Upper lobe of left lung (tissue), 4 donors: ENCODE data around the gene RPS23.

Experiments
- EP300 ChIP-seq, 4 donors: sonication (generic); formaldehyde crosslinking; IDR thresholded peaks; one replicate each; pipeline ENCODE4 v1.5.1; 2017; ENCODE audit warnings: antibody characterized with exemption in 4 of 4, control low read depth in 2 of 4
- TF ChIP-seq, protein P1 (sequence below), 6 experiments: fragments of 450-650 bp in 4 of 6; fragments of 200-600 bp in 2 of 6; sonication (generic) in 2 of 6; IDR thresholded peaks; one replicate each; pipeline ENCODE4 v1.5.1; 2016 to 2019; ENCODE audit warnings: antibody characterized with exemption in 6 of 6

DNA sequence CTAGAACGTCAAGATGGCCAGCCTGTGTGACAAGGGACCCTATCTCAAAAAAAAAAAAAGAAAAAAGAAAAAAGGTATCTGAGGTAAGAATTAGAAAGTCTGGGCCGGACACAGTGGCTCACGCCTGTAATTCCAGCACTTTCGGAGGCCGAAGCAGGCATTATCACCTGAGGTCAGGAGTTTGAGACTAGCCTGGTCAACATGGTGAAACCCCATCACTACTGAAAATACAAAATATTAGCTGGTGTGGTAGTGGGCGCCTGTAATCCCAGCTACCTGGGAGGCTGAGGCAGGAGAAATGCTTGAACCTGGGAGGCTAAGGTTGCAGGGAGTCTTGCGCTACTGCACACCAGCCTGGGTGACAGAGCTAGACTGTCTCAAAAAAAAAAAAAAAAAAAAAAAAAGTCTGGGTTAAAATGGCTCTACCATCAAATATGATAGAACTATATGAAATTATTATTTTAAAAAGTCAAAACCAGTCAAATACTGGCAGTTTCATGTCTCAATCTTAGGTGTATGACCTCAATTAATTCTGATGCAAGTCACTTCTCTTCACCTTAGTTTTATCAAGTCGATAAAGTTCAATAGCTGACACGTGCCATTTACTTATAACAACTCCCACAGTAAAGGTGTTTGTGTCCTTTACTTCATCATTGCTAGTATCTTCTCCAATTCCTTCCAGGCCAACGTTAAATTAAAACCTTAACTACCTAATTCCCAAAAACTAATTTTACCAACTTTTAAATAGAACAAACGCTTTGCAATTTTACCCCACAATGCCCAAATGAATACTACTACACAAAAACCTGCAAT, 1.1 kb downstream of the RPS23 start:
- TF ChIP-seq, protein P1, sequence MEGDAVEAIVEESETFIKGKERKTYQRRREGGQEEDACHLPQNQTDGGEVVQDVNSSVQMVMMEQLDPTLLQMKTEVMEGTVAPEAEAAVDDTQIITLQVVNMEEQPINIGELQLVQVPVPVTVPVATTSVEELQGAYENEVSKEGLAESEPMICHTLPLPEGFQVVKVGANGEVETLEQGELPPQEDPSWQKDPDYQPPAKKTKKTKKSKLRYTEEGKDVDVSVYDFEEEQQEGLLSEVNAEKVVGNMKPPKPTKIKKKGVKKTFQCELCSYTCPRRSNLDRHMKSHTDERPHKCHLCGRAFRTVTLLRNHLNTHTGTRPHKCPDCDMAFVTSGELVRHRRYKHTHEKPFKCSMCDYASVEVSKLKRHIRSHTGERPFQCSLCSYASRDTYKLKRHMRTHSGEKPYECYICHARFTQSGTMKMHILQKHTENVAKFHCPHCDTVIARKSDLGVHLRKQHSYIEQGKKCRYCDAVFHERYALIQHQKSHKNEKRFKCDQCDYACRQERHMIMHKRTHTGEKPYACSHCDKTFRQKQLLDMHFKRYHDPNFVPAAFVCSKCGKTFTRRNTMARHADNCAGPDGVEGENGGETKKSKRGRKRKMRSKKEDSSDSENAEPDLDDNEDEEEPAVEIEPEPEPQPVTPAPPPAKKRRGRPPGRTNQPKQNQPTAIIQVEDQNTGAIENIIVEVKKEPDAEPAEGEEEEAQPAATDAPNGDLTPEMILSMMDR (IDR thresholded peaks at IDR 0.05): no peak
- TF ChIP-seq EP300 (IDR thresholded peaks at IDR 0.05): no peak
